ENCODE results near the gene LPA. TPM values are rescaled to one million over a fixed set of nuclear protein-coding genes. Genes with fewer than 3 reads are reported as not detected.

The LPA gene
- total RNA-seq, 1 donor from 2014 or later = not detected

DNA sequence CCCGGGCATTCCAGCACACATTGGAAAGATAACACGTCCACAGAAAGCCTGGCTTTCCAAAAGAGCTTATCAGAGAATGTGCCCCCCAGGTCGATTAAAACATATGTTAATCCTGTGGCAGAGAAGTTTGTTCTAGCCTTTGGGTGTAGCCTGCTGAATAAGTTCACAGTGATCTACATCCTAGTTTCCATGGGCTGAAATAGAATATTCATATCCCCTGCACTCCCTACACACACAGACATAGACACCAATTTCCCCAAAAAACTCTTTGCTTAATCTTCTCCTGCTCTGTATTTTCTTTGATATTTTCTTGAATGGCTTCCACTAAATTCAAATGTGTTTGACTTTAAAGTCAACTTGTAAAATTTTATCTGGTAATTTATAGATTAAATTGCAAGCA, 1.6 kb downstream of the LPA start:
- no peak overlapping the region for H3K4me2 ChIP-seq (ENCODE audit: low read length)
- H2AFZ ChIP-seq (ENCODE audit: low read depth, low read length) = no peak overlapping the region
- H3K27me3 Mint-ChIP-seq (ENCODE audit: low read depth, unreplicated experiment) = peaks cover 2% of the 10 kb centered on the region
- no peaks in the 10 kb centered on the region for H3K36me3 Mint-ChIP-seq (ENCODE audit: low read depth, unreplicated experiment)
- TF ChIP-seq, protein P1, sequence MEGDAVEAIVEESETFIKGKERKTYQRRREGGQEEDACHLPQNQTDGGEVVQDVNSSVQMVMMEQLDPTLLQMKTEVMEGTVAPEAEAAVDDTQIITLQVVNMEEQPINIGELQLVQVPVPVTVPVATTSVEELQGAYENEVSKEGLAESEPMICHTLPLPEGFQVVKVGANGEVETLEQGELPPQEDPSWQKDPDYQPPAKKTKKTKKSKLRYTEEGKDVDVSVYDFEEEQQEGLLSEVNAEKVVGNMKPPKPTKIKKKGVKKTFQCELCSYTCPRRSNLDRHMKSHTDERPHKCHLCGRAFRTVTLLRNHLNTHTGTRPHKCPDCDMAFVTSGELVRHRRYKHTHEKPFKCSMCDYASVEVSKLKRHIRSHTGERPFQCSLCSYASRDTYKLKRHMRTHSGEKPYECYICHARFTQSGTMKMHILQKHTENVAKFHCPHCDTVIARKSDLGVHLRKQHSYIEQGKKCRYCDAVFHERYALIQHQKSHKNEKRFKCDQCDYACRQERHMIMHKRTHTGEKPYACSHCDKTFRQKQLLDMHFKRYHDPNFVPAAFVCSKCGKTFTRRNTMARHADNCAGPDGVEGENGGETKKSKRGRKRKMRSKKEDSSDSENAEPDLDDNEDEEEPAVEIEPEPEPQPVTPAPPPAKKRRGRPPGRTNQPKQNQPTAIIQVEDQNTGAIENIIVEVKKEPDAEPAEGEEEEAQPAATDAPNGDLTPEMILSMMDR (IDR thresholded peaks at IDR 0.05; ENCODE audit: insufficient read depth, low read depth, low read length) = no peak
- TF ChIP-seq EZH2 (IDR thresholded peaks at IDR 0.05; ENCODE audit: insufficient read depth, low read length) = no peak
- H3K4me1 ChIP-seq (ENCODE audit: insufficient read depth, low read length) = no peaks in the 10 kb centered on the region
- H3K4me3 ChIP-seq (ENCODE audit: insufficient read depth, low read depth, low read length) = no peak overlapping the region
- H3K27ac Mint-ChIP-seq (ENCODE audit: unreplicated experiment) = no peak overlapping the region
- no peaks in the 10 kb centered on the region for H3K4me1 Mint-ChIP-seq (ENCODE audit: low read depth, unreplicated experiment)
- no peaks in the 10 kb centered on the region for H3K79me2 ChIP-seq (ENCODE audit: insufficient read depth, low read length)
- peaks cover 3% of the 10 kb centered on the region for H3K9me3 Mint-ChIP-seq (ENCODE audit: unreplicated experiment)
- no peak overlapping the region for H3K27ac ChIP-seq (ENCODE audit: low read depth, low read length)
- no peaks in the 10 kb centered on the region for H4K20me1 ChIP-seq (ENCODE audit: insufficient read depth, low read length)
- no peaks in the 10 kb centered on the region for H3K27me3 ChIP-seq (ENCODE audit: insufficient read depth, low read length)
- no peak overlapping the region for H3K9ac ChIP-seq (ENCODE audit: low read length)
- H3K4me3 Mint-ChIP-seq (ENCODE audit: unreplicated experiment) = no peak overlapping the region
- no peak for DNase-seq (ENCODE audit: low read depth)
- H3K9me3 ChIP-seq (ENCODE audit: insufficient read depth, low read depth, low read length) = peaks cover 3% of the 10 kb centered on the region
- no peaks in the 10 kb centered on the region for H3K36me3 ChIP-seq (ENCODE audit: insufficient read depth, low read length)
- FAIRE-seq = no peak

DNA sequence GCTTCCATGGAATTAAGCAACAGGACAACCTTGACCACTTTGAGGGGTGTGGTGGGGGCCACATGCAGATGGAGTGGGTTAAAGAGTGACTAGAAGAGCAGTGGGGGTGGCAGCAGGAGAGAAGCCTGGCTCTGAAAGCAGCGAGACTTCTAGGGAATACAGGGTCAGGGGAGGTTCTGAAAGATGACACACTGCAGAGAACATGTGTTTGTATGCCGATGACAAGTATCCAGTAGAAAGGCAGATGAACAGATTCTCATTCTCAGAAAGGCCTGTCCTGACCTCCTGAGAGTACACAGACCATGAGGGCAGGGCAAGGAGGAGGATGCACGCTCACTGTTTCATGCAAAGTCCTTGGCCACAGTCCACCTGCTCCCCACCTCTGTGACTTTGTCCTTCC, 2.9 kb downstream of the LPA start:
- TF ChIP-seq, protein P1 (IDR thresholded peaks at IDR 0.05; ENCODE audit: insufficient read depth, low read depth, low read length) = no peak
- Mint-ChIP-seq H3K27ac (ENCODE audit: unreplicated experiment) (no peak overlapping the region), H3K9me3 (ENCODE audit: unreplicated experiment) (peaks cover 8% of the 10 kb centered on the region), H3K4me3 (ENCODE audit: unreplicated experiment) (no peak overlapping the region), H3K36me3 (ENCODE audit: low read depth, unreplicated experiment) (no peaks in the 10 kb centered on the region), H3K4me1 (ENCODE audit: low read depth, unreplicated experiment) (no peaks in the 10 kb centered on the region), H3K27me3 (ENCODE audit: low read depth, unreplicated experiment) (peaks cover 2% of the 10 kb centered on the region)
- Histone ChIP-seq H3K4me2 (ENCODE audit: low read length) (no peak overlapping the region), H3K9ac (ENCODE audit: low read length) (no peak overlapping the region), H3K79me2 (ENCODE audit: insufficient read depth, low read length) (no peaks in the 10 kb centered on the region), H3K4me3 (ENCODE audit: insufficient read depth, low read depth, low read length) (no peak overlapping the region), H3K9me3 (ENCODE audit: insufficient read depth, low read depth, low read length) (peaks cover 3% of the 10 kb centered on the region), H3K36me3 (ENCODE audit: insufficient read depth, low read length) (no peaks in the 10 kb centered on the region), H3K4me1 (ENCODE audit: insufficient read depth, low read length) (no peaks in the 10 kb centered on the region), H2AFZ (ENCODE audit: low read depth, low read length) (no peak overlapping the region), H4K20me1 (ENCODE audit: insufficient read depth, low read length) (no peaks in the 10 kb centered on the region), H3K27ac (ENCODE audit: low read depth, low read length) (no peak overlapping the region), H3K27me3 (ENCODE audit: insufficient read depth, low read length) (no peaks in the 10 kb centered on the region)
- no peak for FAIRE-seq
- no peak for DNase-seq (ENCODE audit: low read depth)

- H3K27ac ChIP-seq (ENCODE audit: low read depth, low read length) = no peak overlapping the region
- no peaks in the 10 kb centered on the region for H3K4me1 Mint-ChIP-seq (ENCODE audit: low read depth, unreplicated experiment)
- H3K27me3 Mint-ChIP-seq (ENCODE audit: low read depth, unreplicated experiment) = peaks cover 2% of the 10 kb centered on the region
- no peak overlapping the region for H3K27ac Mint-ChIP-seq (ENCODE audit: unreplicated experiment)
- H3K4me2 ChIP-seq (ENCODE audit: low read length) = no peak overlapping the region
- no peak overlapping the region for H3K4me3 ChIP-seq (ENCODE audit: insufficient read depth, low read depth, low read length)
- no peak overlapping the region for H3K4me3 Mint-ChIP-seq (ENCODE audit: unreplicated experiment)
- DNase-seq (ENCODE audit: low read depth) = no peak
- H4K20me1 ChIP-seq (ENCODE audit: insufficient read depth, low read length) = no peaks in the 10 kb centered on the region
- no peak overlapping the region for H3K9ac ChIP-seq (ENCODE audit: low read length)
- peaks cover 3% of the 10 kb centered on the region for H3K9me3 ChIP-seq (ENCODE audit: insufficient read depth, low read depth, low read length)
- H3K36me3 ChIP-seq (ENCODE audit: insufficient read depth, low read length) = no peaks in the 10 kb centered on the region
- no peaks in the 10 kb centered on the region for H3K4me1 ChIP-seq (ENCODE audit: insufficient read depth, low read length)
- no peaks in the 10 kb centered on the region for H3K79me2 ChIP-seq (ENCODE audit: insufficient read depth, low read length)
- no peaks in the 10 kb centered on the region for H3K27me3 ChIP-seq (ENCODE audit: insufficient read depth, low read length)
- no peak overlapping the region for H2AFZ ChIP-seq (ENCODE audit: low read depth, low read length)
- no peak for FAIRE-seq
- H3K36me3 Mint-ChIP-seq (ENCODE audit: low read depth, unreplicated experiment) = no peaks in the 10 kb centered on the region
- peaks cover 8% of the 10 kb centered on the region for H3K9me3 Mint-ChIP-seq (ENCODE audit: unreplicated experiment)
- TF ChIP-seq EZH2 (IDR thresholded peaks at IDR 0.05; ENCODE audit: insufficient read depth, low read length) = no peak
- TF ChIP-seq, protein P1 (IDR thresholded peaks at IDR 0.05; ENCODE audit: insufficient read depth, low read depth, low read length) = no peak
These were observed 4.5 kb downstream of the LPA start for GRCh38 chr6:160659562-160659961.

Measured in astrocyte (in vitro differentiated cells and primary cell).